ENCODE measurements around the gene SLC43A1.

GRCh38 chr11:57513452-57513795, 2.1 kb downstream of the SLC43A1 start:
- TF ChIP-seq CTCF (IDR thresholded peaks at IDR 0.05), result no peak
- TF ChIP-seq POLR2A (IDR thresholded peaks at IDR 0.05), result no peak
